Stimulated activated memory B cell treated with anti-CD40 and anti-IgM and Interleukin-4, amounts not matched to agents 10 μg/mL and 1 μg/mL and 100 μg/mL, for 72 hours (primary cell): ENCODE measurements around the gene OR10AD1.

ENCODE experiments used
- ATAC-seq: fragments of 150-1000 bp; cut with Tn5 transposase; 2 replicates; pipeline ENCODE4 v1.10.0; 2021
- H3K27ac Mint-ChIP-seq: one replicate; pipeline ENCODE4 v1.8.0; 2022; ENCODE audit warnings: mild to moderate bottlenecking, mixed read lengths
- H3K27me3 Mint-ChIP-seq: one replicate; pipeline ENCODE4 v1.8.0; 2022; ENCODE audit warnings: mixed read lengths
- H3K36me3 Mint-ChIP-seq: one replicate; pipeline ENCODE4 v1.8.0; 2022; ENCODE audit warnings: mixed read lengths
- H3K4me1 Mint-ChIP-seq: one replicate; pipeline ENCODE4 v1.8.0; 2022; ENCODE audit warnings: mixed read lengths
- H3K4me3 Mint-ChIP-seq: one replicate; pipeline ENCODE4 v1.8.0; 2022; ENCODE audit warnings: mild to moderate bottlenecking, moderate library complexity, mixed read lengths
- H3K9me3 Mint-ChIP-seq: one replicate; pipeline ENCODE4 v1.8.0; 2022; ENCODE audit warnings: mixed read lengths

Gene OR10AD1

GRCh38 chr12:48198985-48199384 is 4.1 kb downstream of the OR10AD1 start:
- no peak for ATAC-seq
- H3K9me3 Mint-ChIP-seq: peaks cover 10% of the 10 kb centered on the region
- peaks cover 28% of the 10 kb centered on the region for H3K36me3 Mint-ChIP-seq
- peak overlapping the region; percentile 81 for H3K4me3 Mint-ChIP-seq
- H3K27me3 Mint-ChIP-seq: peaks cover 14% of the 10 kb centered on the region
- H3K27ac Mint-ChIP-seq: peak overlapping the region; percentile 98
- H3K4me1 Mint-ChIP-seq: peaks cover 17% of the 10 kb centered on the region

GRCh38 chr12:48198672-48198971 is 4.5 kb downstream of the OR10AD1 start:
- H3K36me3 Mint-ChIP-seq: peaks cover 28% of the 10 kb centered on the region

GRCh38 chr12:48197971-48198671 is 5.0 kb downstream of the OR10AD1 start:
- peaks cover 10% of the 10 kb centered on the region for H3K9me3 Mint-ChIP-seq
- H3K27me3 Mint-ChIP-seq: peaks cover 22% of the 10 kb centered on the region
- H3K27ac Mint-ChIP-seq: peak overlapping the region; percentile 98
- peaks cover 17% of the 10 kb centered on the region for H3K4me1 Mint-ChIP-seq
- H3K4me3 Mint-ChIP-seq: peak overlapping the region; percentile 81
- ATAC-seq: peak; percentile 100
- H3K36me3 Mint-ChIP-seq: peaks cover 25% of the 10 kb centered on the region

More at GRCh38 chr12:48198672-48198971, 4.5 kb downstream of the OR10AD1 start:
- ATAC-seq: peak; percentile 37
- Mint-ChIP-seq H3K27ac (peak overlapping the region; percentile 98), H3K27me3 (peaks cover 18% of the 10 kb centered on the region), H3K4me3 (peak overlapping the region; percentile 81), H3K4me1 (peaks cover 17% of the 10 kb centered on the region), H3K9me3 (peaks cover 10% of the 10 kb centered on the region)

GRCh38 chr12:48197549-48197970 is 5.5 kb downstream of the OR10AD1 start:
- Mint-ChIP-seq H3K9me3 (peaks cover 6% of the 10 kb centered on the region), H3K4me3 (peak overlapping the region; percentile 81), H3K36me3 (peaks cover 19% of the 10 kb centered on the region), H3K4me1 (peaks cover 17% of the 10 kb centered on the region), H3K27ac (peak overlapping the region; percentile 98), H3K27me3 (peaks cover 22% of the 10 kb centered on the region)
- peak; percentile 52 for ATAC-seq

- H3K4me3 Mint-ChIP-seq: no peak overlapping the region
Measured at GRCh38 chr12:48194799-48195201, 8.3 kb downstream of the OR10AD1 start.

GRCh38 chr12:48193623-48194022 is 9.5 kb downstream of the OR10AD1 start:
- no peak for ATAC-seq
- H3K4me1 Mint-ChIP-seq: no peaks in the 10 kb centered on the region
- no peaks in the 10 kb centered on the region for H3K9me3 Mint-ChIP-seq
- no peaks in the 10 kb centered on the region for H3K36me3 Mint-ChIP-seq
- no peak overlapping the region for H3K4me3 Mint-ChIP-seq
- H3K27me3 Mint-ChIP-seq: peaks cover 28% of the 10 kb centered on the region
- no peak overlapping the region for H3K27ac Mint-ChIP-seq

More at GRCh38 chr12:48194799-48195201, 8.3 kb downstream of the OR10AD1 start:
- Mint-ChIP-seq H3K4me1 (peaks cover 9% of the 10 kb centered on the region), H3K9me3 (no peaks in the 10 kb centered on the region), H3K27ac (no peak overlapping the region), H3K27me3 (peaks cover 28% of the 10 kb centered on the region), H3K36me3 (no peaks in the 10 kb centered on the region)
- ATAC-seq: no peak

- Mint-ChIP-seq H3K36me3 (no peaks in the 10 kb centered on the region), H3K4me3 (no peak overlapping the region), H3K27me3 (peaks cover 28% of the 10 kb centered on the region), H3K4me1 (no peaks in the 10 kb centered on the region), H3K27ac (no peak overlapping the region), H3K9me3 (no peaks in the 10 kb centered on the region)
- no peak for ATAC-seq
Measured at GRCh38 chr12:48192861-48193260, 10.2 kb downstream of the OR10AD1 start.

- Mint-ChIP-seq H3K4me1 (peaks cover 5% of the 10 kb centered on the region), H3K27ac (no peak overlapping the region), H3K27me3 (peaks cover 28% of the 10 kb centered on the region), H3K4me3 (no peak overlapping the region), H3K9me3 (no peaks in the 10 kb centered on the region), H3K36me3 (no peaks in the 10 kb centered on the region)
- no peak for ATAC-seq
Measured at GRCh38 chr12:48191096-48191495, 12.0 kb downstream of the OR10AD1 start.

GRCh38 chr12:48189331-48190125 is 13.6 kb downstream of the OR10AD1 start:
- peaks cover 26% of the 10 kb centered on the region for H3K27me3 Mint-ChIP-seq
- H3K9me3 Mint-ChIP-seq: no peaks in the 10 kb centered on the region
- ATAC-seq: peak; percentile 66
- no peak overlapping the region for H3K4me3 Mint-ChIP-seq
- H3K4me1 Mint-ChIP-seq: peaks cover 20% of the 10 kb centered on the region
- no peaks in the 10 kb centered on the region for H3K36me3 Mint-ChIP-seq
- no peak overlapping the region for H3K27ac Mint-ChIP-seq

- Mint-ChIP-seq H3K27ac (no peak overlapping the region), H3K4me1 (peaks cover 26% of the 10 kb centered on the region), H3K36me3 (no peaks in the 10 kb centered on the region), H3K4me3 (no peak overlapping the region), H3K27me3 (peaks cover 19% of the 10 kb centered on the region), H3K9me3 (no peaks in the 10 kb centered on the region)
- ATAC-seq: no peak
Measured at GRCh38 chr12:48187916-48188695, 15.0 kb downstream of the OR10AD1 start.

- ATAC-seq: no peak
- no peaks in the 10 kb centered on the region for H3K9me3 Mint-ChIP-seq
Measured at GRCh38 chr12:48185181-48185919, 17.7 kb downstream of the OR10AD1 start.

GRCh38 chr12:48184549-48184922 is 18.6 kb downstream of the OR10AD1 start:
- peaks cover 32% of the 10 kb centered on the region for H3K27me3 Mint-ChIP-seq
- peaks cover 32% of the 10 kb centered on the region for H3K4me1 Mint-ChIP-seq
- H3K9me3 Mint-ChIP-seq: no peaks in the 10 kb centered on the region
- H3K4me3 Mint-ChIP-seq: peak overlapping the region; percentile 91
- no peaks in the 10 kb centered on the region for H3K36me3 Mint-ChIP-seq
- H3K27ac Mint-ChIP-seq: no peak overlapping the region
- no peak for ATAC-seq

More at GRCh38 chr12:48185181-48185919, 17.7 kb downstream of the OR10AD1 start:
- Mint-ChIP-seq H3K4me3 (no peak overlapping the region), H3K27me3 (peaks cover 27% of the 10 kb centered on the region), H3K27ac (no peak overlapping the region), H3K36me3 (no peaks in the 10 kb centered on the region), H3K4me1 (peaks cover 32% of the 10 kb centered on the region)

GRCh38 chr12:48183876-48184548 is 19.1 kb downstream of the OR10AD1 start:
- H3K4me3 Mint-ChIP-seq: peak overlapping the region; percentile 91
- H3K4me1 Mint-ChIP-seq: peaks cover 32% of the 10 kb centered on the region
- no peaks in the 10 kb centered on the region for H3K9me3 Mint-ChIP-seq
- H3K36me3 Mint-ChIP-seq: no peaks in the 10 kb centered on the region
- H3K27me3 Mint-ChIP-seq: peaks cover 37% of the 10 kb centered on the region
- ATAC-seq: peak; percentile 40
- H3K27ac Mint-ChIP-seq: peak overlapping the region; percentile 43
